ENCODE measurements around the gene CACNA2D3.

Gene CACNA2D3

DNA sequence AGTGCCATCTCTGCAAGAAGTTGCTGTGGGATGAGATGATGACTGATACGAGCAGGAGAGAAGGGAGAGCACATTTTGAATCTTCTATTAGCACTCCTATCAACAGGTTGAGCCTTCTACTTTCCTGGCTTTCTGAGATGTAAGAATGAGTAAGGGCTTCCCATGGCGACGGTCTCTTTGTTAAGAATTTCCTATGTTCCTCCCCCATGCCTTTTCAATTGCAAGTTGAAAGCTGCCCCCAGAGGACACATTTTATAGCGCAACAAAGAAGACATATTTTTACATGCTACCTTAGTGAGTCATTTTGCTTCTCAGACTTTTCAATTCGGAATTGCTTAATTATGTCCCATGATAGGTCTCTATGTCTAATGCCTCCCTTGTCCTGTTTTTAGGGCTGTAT, 876.8 kb downstream of the CACNA2D3 start:
- no peak for DNase-seq

DNA sequence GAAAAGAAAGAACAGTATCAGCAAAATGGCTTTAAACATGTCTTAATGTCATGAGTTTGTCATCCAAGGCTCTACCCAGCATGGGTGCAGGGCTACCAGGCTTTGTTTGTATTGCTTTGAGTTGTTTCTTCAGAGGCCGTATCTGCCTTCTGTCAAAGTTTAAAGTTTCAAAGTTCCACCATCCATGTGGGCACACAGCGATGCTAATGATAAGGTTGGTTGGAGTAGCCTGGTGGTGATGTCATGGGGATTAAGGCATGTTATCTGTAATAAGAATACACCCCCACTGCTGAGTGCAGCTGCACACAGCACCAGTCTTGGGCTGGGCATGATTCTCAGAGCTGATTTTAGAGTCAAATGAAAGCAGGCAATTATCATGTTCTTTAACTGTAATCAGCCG, 877.5 kb downstream of the CACNA2D3 start:
- DNase-seq: no peak

DNA sequence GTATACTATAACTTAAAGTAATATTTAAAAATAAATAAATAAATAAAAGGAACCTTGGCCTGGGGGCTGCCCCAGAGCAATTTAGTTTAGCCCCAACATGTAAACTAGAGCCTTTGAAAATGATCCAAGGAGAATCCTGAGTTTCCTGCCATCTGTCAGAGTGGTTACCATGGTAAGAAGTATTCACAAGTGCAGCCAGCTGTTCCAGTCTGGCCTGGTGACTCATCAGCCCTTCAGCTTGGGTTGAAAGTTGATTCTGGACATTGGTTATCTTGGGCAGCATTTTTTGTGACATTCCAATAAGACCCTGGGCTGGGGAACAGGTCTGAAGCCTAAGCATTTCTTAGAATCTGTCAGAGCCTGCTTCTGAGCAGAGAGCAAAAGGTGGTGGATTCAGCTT, 878.2 kb downstream of the CACNA2D3 start:
- DNase-seq: no peak

DNA sequence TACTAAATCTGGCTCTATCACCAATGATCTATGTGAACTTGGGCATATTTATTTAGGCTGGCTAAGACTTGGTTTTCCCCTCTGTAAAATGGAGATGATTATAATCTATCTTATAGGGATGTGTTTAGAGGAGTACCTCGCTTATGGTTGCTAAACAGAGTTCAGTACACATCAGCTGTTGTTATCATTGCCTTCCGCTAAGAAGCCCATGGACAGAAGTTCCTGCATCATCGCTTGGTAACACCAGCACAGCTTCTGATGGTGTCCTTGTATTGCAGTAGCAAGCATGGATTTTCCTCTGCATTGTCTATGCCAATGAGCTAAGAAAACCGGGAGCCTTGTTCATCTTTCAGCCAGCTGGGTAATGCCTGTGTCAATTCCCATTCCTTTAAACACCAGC, 878.6 kb downstream of the CACNA2D3 start:
- no peak for DNase-seq

DNA sequence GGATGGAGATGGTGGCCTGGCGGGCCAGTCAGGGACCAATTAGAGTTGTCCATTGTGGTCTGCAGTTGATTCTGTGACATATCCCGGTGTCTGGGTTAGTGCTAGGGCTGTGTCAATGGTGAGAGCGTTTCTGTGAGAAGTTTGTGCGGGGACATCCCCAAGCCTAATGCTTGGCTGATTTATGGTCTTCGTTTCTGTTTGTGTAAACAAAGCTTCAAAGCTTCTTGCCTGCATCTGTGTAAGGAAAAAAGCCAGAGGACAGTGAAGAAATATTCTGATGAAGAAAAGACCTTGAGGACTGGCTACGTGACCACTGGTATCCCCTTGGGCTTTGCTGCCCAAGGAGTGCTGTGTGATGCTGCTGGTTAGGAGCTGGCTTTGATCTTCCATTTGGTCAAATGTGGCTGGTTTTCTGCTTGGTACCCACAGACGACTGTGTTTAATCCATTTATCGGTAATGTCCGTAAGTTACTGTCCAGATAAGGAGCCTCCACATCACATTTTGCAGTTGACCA, 880.1 kb downstream of the CACNA2D3 start:
- no peak for DNase-seq

DNA sequence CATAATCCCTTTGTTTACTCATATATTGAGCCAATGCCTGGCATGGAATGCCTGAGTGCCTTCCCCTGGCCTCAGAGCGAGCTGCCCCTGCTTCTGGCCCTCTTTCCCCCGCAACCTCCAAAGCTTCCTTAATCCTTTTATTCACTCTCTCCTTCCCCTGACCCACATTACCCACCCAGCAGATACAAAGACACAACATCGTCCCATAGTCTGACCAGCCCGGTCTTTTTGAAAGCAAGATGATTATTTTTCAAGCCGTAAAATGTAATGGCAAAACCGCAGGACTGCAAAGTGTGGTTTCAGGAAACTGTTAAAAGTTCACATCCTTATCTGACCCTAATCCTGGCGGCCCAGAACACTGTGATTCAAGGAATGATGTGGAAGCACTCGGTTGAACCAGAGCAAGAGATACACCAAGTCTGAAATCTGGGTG, 883.9 kb downstream of the CACNA2D3 start:
- DNase-seq: no peak

DNA sequence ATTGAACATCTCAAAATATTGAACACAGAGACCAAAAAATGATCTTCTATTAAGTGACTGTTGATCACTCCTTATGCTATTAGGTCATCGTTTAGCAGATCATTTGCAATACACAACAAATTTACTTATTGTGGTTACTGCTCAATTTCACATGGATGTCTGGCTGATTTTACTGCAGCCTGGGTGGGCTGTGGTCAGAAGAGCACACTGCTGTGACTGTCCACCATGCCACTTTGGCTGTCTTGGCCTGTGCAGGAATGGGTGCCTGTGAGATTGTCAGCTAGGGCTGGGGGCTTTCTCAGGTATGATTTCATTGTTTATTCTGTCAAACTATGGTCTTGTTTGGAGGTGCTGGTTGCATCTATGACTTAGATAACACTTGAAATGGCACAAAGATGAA, 885.6 kb downstream of the CACNA2D3 start:
- DNase-seq: no peak

DNA sequence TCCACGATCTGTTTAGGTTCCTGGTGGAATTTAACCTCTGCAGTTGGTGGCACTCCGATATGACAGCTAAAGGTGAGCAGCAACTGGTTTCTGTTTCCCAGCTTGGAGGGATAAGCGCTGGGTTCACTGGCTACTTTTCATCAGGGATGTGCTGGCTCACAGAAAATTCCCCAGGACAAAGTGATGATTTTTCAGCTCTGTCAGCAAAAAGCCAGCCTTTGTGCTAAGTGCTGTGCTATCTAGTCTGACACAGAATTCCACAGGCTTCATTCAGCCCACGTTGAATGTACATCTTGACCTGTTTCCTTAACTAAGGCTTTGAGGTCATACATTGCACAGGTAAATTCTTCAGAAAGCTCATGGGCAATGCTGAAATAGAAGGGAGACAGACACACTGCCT, 887.0 kb downstream of the CACNA2D3 start:
- no peak for DNase-seq

DNA sequence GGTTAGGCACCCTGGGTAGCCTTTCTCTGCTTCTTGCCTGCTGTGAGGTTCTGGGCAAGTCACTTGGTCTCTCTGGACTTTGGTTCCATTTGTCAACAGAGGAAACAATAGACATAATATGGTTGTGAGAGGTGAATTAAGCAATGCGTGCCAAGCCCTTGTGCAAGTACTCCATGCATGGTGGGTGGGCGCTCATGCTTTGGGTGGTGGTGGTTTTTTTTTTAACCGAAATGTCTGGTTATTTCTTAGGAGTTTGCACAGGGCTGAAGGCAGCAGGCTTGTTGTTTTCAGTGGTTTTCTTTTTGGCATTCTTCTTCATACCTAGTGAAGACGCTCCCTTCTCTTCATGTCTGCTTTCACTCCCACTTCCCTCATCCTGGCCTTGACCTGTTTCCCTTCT, 889.7 kb downstream of the CACNA2D3 start:
- DNase-seq: no peak

DNA sequence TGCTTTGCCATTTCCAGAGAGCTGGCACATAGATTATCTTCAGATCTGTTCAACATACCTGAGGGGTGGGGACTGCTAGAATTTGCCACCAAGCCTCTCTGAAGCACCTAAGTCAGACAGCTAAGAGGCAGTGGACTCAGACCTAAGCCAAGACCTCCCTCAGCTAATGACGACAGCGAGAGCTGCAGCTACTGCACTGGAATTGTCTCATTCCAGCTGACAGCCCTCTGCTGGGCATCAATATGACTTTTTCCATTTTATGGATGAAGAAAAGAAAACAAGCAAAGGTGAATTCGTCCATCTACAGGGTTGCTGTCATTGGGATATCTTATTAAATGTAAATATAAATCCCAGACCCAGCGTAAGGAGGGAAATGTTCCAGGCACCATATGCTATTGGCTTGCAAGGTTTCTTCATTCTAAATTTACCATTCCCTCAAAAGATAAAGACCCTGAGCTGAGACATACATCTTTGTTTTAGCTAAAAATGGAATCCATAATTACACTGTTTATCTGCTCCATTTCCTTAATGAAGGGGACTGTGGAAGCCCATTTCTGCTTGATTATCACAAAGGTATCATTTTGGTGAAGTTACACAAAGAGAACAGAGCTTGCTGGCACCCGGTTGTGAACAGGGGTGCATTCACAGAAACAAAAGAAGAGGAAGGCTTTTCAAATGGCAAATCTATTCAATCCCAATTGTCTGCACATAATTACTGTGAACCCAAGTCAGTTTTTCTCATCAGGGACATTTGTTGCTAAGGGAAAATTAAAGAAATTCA, 891.0 kb downstream of the CACNA2D3 start:
- DNase-seq: no peak

DNA sequence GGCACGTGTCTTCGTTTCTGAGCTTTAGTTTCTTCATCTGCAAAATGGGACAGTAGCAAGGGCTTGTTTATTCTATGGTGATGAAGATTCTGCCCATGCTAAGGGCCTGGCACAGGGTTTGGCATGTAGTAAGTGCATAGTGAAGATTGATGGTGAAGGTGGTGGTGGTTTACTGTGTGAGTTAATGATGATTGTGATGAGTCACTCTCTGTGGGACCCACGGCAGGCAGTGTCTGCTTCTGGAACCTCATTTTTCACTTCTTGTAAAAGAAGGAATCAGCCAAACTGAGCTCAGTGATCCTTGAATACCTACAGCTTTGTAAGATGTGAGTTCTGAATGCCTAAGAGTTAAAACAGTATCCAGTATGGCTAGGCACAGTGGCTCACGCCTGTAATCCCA, 891.7 kb downstream of the CACNA2D3 start:
- no peak for DNase-seq

DNA sequence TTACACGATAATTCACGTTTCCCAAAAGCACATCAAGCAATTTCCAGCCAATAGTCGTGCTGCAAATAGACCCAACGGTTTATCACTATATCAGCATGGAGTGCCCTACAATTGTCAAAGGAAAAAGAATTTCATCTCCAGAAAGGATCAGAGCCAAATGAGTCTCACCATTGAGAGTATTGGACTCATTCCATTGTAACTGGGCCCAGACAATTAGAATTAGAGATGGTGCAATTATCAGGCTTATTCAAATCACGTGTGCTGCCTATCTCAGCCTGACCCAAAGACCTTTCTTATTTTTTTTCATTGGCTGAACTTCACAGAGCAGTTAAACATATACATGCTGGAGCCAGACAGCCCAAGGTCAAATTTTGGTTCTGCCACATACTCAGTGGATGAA, 892.6 kb downstream of the CACNA2D3 start:
- DNase-seq: no peak

DNA sequence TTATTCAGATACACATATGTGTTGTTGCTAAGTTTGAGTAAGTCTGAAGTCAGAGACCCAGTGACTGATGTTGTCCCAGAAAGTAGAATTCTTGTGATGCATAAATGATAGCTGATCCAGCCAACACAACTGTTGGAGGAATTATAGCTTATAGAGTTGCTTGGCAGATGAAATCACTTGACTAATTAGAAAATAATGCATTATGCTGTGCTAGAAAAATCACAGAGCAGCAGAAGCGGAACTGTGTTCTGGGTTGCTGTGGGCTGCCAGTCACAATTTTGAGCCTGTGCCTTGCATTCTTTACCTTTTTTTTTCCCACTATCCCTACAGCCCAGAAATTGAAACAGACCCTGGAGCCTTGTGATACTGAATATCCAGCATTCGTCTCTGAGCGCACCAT, 895.5 kb downstream of the CACNA2D3 start:
- DNase-seq: no peak

DNA sequence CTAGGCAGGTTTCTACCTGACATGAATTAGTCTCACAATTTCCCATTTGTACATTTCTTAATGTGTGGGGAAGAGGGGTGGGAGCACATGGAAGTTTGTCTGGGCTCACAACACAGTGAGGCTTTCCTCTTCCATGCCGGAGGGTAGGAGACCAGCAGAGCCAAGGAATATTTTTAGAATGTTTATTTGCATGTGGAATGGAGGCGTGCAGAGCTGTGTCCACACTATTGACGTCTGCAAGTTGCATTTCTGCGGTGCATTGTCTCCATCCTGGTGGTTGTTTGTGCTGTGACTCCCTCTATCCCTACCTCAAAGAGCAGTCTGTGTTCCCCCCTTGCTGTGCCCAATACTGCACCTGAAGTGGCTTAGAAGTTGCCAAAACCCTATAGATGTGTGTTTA, 908.6 kb downstream of the CACNA2D3 start:
- DNase-seq: no peak

DNA sequence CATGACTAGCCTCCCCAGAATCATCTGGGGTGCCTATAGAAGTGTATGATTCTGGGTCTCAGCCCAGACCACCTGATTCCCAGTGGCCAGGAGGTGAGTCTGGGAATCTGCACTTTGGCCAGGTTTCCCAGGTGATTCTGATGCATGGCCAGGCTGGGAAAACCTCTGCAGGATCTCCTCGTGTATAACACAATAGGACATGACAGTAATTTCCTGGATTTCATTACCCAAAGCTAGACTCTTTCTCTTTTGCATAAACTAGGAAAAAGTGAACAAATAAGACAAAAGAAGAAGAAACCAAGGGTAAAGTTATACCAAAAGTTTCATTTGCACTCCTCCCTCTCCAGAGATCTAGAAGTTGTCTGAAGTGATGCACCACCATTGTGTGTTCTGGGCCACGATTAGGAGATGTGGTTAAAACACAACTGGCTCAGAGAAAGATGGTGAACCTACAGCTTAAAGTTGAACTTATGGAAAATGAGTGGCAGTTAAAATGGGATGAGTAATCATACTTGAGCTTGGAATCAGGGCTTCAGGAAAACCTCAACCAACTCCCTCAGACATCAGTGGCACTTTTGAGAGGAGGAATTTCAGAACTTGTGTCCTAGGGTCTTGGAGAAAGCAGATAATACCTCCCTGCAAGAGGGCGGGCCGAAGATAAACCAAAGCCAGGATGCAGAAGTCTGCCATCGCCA, 914.7 kb downstream of the CACNA2D3 start:
- no peak for DNase-seq

DNA sequence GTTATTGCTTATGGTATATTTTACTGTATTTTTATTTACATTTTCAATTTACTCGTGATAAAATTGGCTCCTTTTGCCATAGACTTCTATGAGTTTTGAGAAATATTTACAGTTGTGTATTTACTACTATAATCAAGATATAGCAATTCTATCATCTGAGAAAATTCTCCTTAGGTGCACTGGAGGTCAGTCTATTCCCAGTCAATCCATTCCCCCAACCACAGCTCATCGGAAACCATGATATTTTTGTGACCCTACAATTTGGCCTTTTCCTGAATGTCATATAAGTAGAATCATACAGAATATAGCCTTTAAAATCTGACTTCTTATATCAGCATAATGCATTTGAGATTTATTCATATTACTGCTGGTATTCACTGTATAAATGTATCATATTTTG, 920.2 kb downstream of the CACNA2D3 start:
- no peak for DNase-seq

DNA sequence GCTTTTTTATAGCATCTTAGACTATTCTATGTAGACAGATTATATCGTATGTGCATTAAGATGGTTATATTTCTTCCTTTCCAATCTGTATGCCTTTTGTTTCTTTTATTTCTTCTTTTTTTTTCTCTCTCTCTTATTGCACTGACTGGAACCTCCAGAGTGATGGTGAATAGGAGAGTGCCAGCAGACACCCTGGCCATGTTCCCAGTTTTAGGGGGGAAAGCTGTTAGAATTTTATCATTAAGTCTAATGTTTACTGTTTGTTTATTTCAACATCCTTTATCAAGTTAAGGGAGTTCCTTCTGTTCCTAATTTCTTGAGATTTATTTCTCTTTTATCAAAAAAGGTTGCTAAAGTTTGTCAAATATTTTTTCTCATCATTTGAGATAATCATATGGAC, 922.1 kb downstream of the CACNA2D3 start:
- DNase-seq: no peak

DNA sequence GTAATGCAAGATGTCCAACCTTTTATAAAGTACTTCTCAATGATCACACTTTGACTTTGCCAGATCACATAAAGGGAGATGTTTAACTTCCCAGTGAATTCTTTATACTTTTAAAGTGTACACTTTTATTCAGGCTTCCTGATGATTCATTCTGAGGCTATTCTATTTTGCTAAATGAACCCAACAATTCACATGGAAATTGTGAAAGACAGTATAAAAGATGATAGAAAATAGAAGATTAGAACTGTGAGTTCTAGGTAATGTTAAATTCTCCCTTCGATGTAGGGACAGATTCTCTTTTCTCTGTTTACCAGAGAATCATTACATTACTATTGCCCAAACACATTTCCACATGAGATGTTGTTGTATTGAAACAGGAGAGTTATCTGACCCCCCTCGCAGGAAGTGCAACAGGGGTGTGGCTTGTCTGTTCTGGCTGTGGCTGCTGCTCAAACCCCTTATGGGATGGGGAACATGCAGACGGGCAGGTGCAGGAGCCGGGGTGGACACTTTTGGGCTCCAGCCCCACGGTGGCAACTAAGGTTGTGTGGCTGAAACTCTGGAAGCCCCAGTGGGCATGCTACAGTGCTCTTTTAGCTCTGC, 936.8 kb downstream of the CACNA2D3 start:
- DNase-seq: no peak

DNA sequence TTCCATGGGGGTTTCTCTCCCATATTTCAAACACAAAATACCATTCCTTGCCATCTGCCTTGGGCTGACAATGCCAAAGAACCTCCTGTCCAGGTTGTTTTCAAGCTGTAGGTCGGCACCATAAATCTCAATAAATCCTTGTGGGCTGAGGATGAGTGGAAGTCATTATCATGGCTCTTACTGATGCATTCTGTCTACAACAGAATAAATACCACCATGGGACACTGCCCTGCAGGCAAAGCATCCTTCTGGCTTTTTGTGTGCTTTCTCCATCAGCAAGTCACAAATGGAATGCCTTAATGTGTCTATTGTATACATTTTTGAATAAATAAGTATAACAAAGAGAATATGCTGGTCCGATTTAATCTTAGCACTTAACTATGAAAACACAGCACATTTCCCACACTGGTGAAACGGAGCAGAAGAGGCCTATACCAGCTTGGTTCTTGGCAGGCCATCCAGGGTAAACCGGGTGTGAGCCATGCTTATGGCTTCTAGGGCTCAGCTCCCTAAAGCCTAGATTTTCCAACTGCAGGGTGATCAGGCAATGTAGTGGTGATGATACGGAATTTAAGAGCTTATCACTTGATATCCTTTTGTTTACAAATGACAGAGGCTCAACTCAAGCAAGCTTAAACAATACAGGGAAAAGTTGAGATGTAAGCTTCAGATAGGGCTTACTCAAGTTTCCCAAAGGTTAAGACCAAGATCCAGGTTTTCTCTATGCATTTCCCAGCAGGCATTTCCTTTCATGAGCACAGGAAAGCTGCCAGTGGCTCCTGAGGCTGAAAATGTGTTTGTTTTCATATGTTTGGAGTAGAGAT, 938.8 kb downstream of the CACNA2D3 start:
- no peak for DNase-seq

DNA sequence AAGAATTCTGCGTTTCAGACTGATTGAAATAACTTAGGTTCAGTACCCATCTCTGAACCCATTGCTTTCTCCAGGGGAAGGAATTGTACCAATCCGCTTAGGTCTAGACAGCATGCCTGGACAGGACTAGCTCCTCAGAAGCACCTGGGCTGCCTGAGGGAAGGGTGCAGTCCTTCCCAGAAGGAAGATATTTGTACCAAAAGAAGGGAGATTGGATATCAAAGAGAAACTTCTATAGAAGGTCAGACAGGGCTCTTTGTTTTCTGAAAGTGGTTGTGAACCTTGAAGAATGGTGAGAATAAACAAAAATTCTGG, 939.3 kb downstream of the CACNA2D3 start:
- DNase-seq: no peak

DNA sequence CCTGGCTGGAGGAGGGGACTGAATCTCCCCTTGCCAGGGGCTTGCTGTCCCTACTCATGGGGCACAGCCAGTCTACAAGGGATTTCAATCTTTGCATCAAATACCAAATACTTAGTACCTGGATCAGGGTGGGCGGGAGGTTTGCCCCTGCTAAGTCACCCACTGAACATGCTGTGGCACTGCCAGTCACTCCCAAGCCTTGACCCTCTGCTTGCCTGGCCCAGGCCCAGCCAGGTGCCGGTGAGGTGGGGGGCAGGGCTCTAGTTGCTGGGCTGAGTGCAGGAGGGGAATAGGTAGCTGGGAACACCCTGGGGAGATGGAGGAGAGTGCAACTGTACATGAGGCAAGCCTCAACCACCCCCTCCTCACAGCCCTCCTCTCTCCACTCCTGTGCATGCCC, 941.8 kb downstream of the CACNA2D3 start:
- no peak for DNase-seq

DNA sequence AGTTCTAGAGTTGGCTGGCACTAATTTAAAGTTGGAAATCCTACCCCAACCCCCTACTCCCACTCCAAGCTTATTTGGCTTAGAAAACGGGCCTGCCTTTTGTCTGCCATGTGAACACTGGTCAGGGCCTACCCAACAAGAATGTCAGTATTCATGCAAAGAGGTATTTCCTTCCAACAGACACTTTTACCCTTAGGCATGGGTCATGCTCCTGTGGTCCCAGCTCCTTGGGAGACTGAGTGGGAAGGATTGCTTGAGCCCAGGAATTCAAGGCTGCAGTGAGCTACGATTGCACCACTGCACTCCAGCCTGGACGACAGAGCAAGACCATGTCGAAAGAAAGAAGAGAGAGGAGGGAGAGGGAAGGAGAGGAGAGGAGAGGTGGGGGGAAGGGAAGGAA, 943.0 kb downstream of the CACNA2D3 start:
- no peak for DNase-seq

DNA sequence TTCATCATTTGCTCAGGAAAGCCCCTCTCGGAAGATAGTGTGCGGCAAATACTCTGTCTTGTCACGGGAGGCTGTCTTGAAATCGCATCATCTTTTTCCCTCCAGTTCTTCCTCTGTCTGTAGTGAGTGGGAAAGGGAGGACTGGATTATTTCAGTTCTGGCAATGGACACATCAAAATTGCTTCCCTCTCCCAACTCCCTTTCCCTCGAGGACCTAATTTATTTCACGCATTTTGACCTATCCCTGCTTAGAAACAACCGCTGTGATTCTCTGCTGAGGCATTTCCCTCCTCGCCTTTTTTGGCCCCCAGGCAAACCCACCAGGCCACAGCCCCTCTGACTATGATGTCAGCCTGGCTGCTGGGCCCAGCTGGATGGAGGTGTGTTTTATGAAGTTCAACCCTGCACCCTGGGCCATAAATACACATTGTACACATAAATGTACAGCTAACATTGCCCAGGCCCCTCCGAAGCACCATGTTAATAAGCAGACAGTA, 944.2 kb downstream of the CACNA2D3 start:
- no peak for DNase-seq

Measured in stimulated activated naive CD4-positive, alpha-beta T cell treated with Interleukin-2 at 50 U/mL for 16 hours (primary cell).